Pancreas (tissue), 10 donors: ENCODE measurements around the gene PTPRM. TPM values are rescaled to one million over a fixed set of nuclear protein-coding genes. Genes with fewer than 3 reads are reported as not detected.
A peak's percentile ranks its signal among the peaks of the same experiment; 100 is the strongest.

ENCODE experiments used
- ATAC-seq, 4 donors: fragments of 200-7000 bp; cut with Tn5 transposase; one replicate each; pipeline versions ENCODE4 v1.8.0 to v1.9.1; 2020; ENCODE audit warnings: mild to moderate bottlenecking in 4 of 4, moderate library complexity in 4 of 4
- DNase-seq, 6 donors: peaks; one replicate each; pipeline ENCODE4 v3.0.0-alpha.2; 2020
- FAIRE-seq: peaks from 2 replicates; lab custom pipeline; 2012; peaks lifted over from hg19 to GRCh38; lab: Jason Lieb, UNC
- H3K27ac ChIP-seq, 4 donors: fragments of 200-600 bp; sonication (generic); 1 replicate in 3 of 4; 2 replicates in 1 of 4; pipeline versions ENCODE4 v1.5.0 to v1.8.0; 2020
- H3K27me3 ChIP-seq, 4 donors: fragments of 200-600 bp; one replicate each; pipeline ENCODE4 v1.8.0; 2021
- H3K36me3 ChIP-seq, 3 donors: fragments of 200-600 bp; sonication (generic) in 1 of 3; one replicate each; pipeline versions ENCODE4 v1.5.0 to v1.8.0; 2020 to 2021
- H3K4me1 ChIP-seq, 3 donors: fragments of 200-600 bp; one replicate each; pipeline ENCODE4 v1.8.0; 2021
- H3K4me3 ChIP-seq, 4 donors: fragments of 200-600 bp; sonication (generic) in 2 of 4; one replicate each; pipeline versions ENCODE4 v1.5.0 to v1.8.0; 2020 to 2021
- H3K9me3 ChIP-seq, 4 donors: fragments of 200-600 bp; one replicate each; pipeline ENCODE4 v1.8.0; 2021
- WGBS, 2 donors: extraction: QIAGEN DNeasy Blood & Tissue Kit; methylation state at CpG; one replicate each; pipeline ENCODE4 v1.1.7; 2013; 5-methylcytosine and 5-hydroxymethylcytosine counted together
- intact Hi-C, 3 donors: fragments of 100-400 bp; cut with DNase I; formaldehyde crosslinking; loops; one replicate each; pipeline versions ENCODE4 v1.11.1 to v1.14.2; 2022
- polyA plus RNA-seq, 2 donors: library from polyadenylated mRNA; stranded (reverse); fragments of 200-250 nt; gene quantifications; one replicate each; pipeline ENCODE4 v1.2.3, GENCODE V29; 2013
- total RNA-seq, 6 donors: library from RNA; stranded (reverse); fragmentation: NEBNext Ultra II Directional in 4 of 6; extraction: Animal tissue kit (Norgen Biotek cat#: 25700) in 4 of 6; gene quantifications; one replicate each; pipeline versions ENCODE4 v1.2.1 to v1.2.4, GENCODE V29; 2021 to 2023
- TF ChIP-seq, protein P1 (sequence below), 4 donors: fragments of 200-600 bp; sonication (generic) in 3 of 4; IDR thresholded peaks; one replicate each; pipeline versions ENCODE4 v1.5.0 to v1.8.0; 2021; ENCODE audit warnings: antibody characterized with exemption in 4 of 4
- donor health status: healthy with polysubstance abuse.
- donor health status: DM: no; HTN: no; CAD: no; lungs with moderate emphysema.
- donor health status: DM: no; HTN: no; CAD: no.
- donor health status: control.
- donor health status: control.
- donor health status: Bipolar disorder and iron deficiency.
- donor health status: DM: yes; HTN: yes; CAD: no.
- donor health status: DM: no; HTN: no; CAD: no.
- donor health status: DM: no; HTN: no; CAD: no.
- donor health status: DM: yes; HTN: yes; CAD: no.

Gene PTPRM
- total and polyA plus RNA-seq, 8 donors, result 14.5 to 50.7 (median 19.7) TPM

DNA sequence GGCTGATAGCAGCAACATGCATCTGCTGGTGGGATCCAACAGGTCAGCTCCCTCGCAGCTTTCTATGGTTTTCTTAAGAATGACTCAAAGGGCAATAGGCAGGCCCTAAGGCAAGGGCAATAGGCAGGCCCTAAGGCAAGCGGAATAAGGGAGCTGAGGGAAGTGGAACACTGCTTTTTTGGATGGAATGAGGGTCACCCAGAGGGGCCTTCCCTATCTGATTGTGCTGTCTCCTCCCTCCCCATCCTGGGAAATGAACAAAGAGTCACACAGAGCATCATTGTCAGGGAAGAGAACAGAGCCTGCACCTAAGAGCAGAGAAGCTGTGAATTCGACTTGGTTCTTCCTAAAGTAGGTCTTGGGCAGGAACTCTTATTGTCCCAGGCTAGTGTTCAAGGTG lies 43.3 kb upstream of the PTPRM start:
- ATAC-seq (no peak), FAIRE-seq (no peak), DNase-seq (no peak)
- 87 to 91% methylated on average over 3 of the region's 3 CpGs for WGBS, 2 donors
- TF ChIP-seq, protein P1, sequence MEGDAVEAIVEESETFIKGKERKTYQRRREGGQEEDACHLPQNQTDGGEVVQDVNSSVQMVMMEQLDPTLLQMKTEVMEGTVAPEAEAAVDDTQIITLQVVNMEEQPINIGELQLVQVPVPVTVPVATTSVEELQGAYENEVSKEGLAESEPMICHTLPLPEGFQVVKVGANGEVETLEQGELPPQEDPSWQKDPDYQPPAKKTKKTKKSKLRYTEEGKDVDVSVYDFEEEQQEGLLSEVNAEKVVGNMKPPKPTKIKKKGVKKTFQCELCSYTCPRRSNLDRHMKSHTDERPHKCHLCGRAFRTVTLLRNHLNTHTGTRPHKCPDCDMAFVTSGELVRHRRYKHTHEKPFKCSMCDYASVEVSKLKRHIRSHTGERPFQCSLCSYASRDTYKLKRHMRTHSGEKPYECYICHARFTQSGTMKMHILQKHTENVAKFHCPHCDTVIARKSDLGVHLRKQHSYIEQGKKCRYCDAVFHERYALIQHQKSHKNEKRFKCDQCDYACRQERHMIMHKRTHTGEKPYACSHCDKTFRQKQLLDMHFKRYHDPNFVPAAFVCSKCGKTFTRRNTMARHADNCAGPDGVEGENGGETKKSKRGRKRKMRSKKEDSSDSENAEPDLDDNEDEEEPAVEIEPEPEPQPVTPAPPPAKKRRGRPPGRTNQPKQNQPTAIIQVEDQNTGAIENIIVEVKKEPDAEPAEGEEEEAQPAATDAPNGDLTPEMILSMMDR (IDR thresholded peaks at IDR 0.05), result no peak
- H3K9me3 ChIP-seq, result no peaks in the 10 kb centered on the region
- no peak overlapping the region for H3K27ac ChIP-seq
- peaks cover 0 to under 1% (median 0%) of the 10 kb centered on the region in 4 donors for H3K27me3 ChIP-seq
- no peaks in the 10 kb centered on the region for H3K4me1 ChIP-seq
- intact Hi-C loops, result no loop called here
- H3K36me3 ChIP-seq, result no peaks in the 10 kb centered on the region
- no peak overlapping the region for H3K4me3 ChIP-seq

DNA sequence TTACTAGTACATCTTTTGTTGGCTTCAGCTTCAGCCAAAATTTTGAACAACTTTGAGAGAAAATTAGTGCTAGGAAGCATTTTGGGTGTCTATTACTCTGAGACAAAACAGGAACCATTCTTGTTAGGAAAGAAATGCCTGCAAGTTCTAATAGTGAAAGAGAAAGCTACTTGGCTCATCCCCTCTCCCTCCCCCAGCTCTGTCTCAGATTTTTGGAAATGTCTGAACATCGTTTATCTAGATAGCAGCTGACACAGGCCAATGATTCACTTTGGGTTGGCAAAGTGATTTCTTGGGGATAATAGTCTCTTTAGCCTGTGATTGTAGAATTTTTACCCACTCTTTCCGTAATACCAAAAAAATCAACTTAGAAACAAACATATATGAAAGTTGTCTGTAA lies 42.3 kb upstream of the PTPRM start:
- no peaks in the 10 kb centered on the region for H3K9me3 ChIP-seq
- DNase-seq, result no peak
- H3K36me3 ChIP-seq, result no peaks in the 10 kb centered on the region
- ATAC-seq, result peak in 2 of 4 donors; percentile 33 to 51
- TF ChIP-seq, protein P1 (IDR thresholded peaks at IDR 0.05), result no peak
- 51 to 58% methylated on average over 2 of the region's 2 CpGs for WGBS, 2 donors
- no peak for FAIRE-seq
- intact Hi-C loops, result no loop called here
- H3K4me1 ChIP-seq, result no peaks in the 10 kb centered on the region
- no peak overlapping the region for H3K27ac ChIP-seq
- no peak overlapping the region for H3K4me3 ChIP-seq
- no peaks in the 10 kb centered on the region for H3K27me3 ChIP-seq

DNA sequence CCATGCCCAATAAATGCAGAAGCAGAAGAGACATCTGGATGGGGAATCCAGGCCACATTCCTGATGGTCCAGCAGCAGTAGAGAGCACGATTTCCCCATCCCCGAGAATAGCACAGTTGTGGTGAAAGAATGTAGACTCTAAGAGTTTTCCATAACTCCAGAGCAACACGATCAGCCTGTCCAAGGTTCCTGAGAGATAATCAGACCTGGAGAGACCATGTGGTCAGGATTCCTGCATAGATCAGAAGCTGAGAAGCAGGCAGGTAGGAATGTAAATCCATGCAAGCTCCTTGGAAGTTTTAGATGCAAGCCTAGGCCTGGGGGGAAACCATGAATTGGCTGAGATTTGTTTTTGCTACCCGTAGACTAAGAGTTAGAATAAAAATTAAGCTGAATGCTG lies 34.2 kb upstream of the PTPRM start:
- no peak for FAIRE-seq

DNA sequence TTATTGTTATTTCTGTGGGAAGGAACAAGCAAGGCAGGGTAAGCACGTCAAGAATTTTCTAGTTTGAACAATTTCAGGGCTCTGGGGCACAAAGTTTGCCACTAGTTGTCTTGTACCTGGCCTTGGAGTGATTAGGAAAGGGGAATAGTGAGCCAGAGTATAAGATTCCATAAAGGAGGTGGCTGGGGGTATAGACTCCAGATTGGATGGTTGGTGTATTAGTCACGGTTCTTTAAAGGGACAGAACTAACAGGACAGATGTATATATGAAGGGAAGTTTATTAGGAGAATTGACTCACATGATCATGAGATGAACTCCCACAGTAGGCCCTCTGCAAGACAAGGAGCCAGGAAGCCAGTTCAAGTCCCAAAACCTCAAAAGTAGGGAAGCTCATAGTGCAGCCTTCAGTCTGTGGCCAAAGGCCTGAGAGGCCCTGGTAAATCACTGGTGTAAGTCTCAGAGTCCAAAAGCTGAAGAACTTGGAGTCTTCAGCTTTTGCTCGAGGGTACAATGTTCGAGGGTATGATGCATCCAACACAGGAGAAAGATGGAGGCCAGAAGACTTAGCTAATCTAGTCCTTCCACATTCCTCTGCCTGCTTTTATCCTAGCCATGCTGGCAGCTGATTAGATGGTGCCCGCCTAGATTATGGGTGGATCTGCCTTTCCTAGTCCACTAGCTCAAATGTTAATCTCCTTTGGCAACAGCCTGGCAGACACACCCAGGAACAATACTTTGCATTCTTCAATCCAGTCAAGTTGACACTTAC lies 31.5 kb upstream of the PTPRM start:
- DNase-seq (no peak), FAIRE-seq (no peak), ATAC-seq (no peak)
- no peaks in the 10 kb centered on the region for H3K4me1 ChIP-seq
- no peaks in the 10 kb centered on the region for H3K27me3 ChIP-seq
- TF ChIP-seq, protein P1 (IDR thresholded peaks at IDR 0.05), result no peak
- WGBS, 2 donors, result 81 to 87% methylated on average over 5 of the region's 5 CpGs
- intact Hi-C loops, result no loop called here
- H3K36me3 ChIP-seq, result no peaks in the 10 kb centered on the region
- no peak overlapping the region for H3K4me3 ChIP-seq
- no peak overlapping the region for H3K27ac ChIP-seq
- no peaks in the 10 kb centered on the region for H3K9me3 ChIP-seq

More for the DNA sequence above, 34.2 kb upstream of the PTPRM start:
- no peaks in the 10 kb centered on the region for H3K9me3 ChIP-seq
- intact Hi-C loops, result no loop called here
- no peaks in the 10 kb centered on the region for H3K4me1 ChIP-seq
- DNase-seq, result no peak
- H3K27ac ChIP-seq, result no peak overlapping the region
- TF ChIP-seq, protein P1 (IDR thresholded peaks at IDR 0.05), result no peak
- 58 to 62% methylated on average over 4 of the region's 4 CpGs for WGBS, 2 donors
- no peak overlapping the region for H3K4me3 ChIP-seq
- H3K27me3 ChIP-seq, result no peaks in the 10 kb centered on the region
- ATAC-seq, result no peak
- no peaks in the 10 kb centered on the region for H3K36me3 ChIP-seq

DNA sequence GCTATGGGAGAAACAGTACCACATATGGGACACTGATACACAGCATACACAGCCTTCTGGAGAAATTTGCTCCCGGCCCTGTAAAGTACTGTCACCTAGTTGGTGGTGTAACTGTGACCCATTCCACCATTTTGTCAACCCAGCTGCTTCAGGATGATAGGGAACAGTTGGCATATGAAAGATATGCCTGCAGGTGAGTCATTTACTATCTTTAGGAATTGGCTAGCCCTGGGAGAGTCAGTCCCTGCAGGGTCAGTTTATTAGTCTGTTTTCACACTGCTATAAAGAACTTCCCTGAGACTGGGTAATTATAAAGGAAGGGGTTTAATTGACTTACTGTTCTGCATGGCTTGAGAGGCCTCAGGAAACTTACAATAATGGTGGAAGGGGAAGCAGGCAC lies 30.0 kb upstream of the PTPRM start:
- H3K36me3 ChIP-seq, result no peaks in the 10 kb centered on the region
- no peak overlapping the region for H3K4me3 ChIP-seq
- intact Hi-C loops, result no loop called here
- no peak for DNase-seq
- H3K9me3 ChIP-seq, result no peaks in the 10 kb centered on the region
- WGBS, 2 donors, result 98 to 100% methylated on average over 1 of the region's 1 CpG
- ATAC-seq, result no peak
- FAIRE-seq, result no peak
- H3K4me1 ChIP-seq, result no peaks in the 10 kb centered on the region
- TF ChIP-seq, protein P1 (IDR thresholded peaks at IDR 0.05), result no peak
- no peak overlapping the region for H3K27ac ChIP-seq
- H3K27me3 ChIP-seq, result no peaks in the 10 kb centered on the region
